ENCODE data around the gene PPID. TPM values are rescaled to one million over a fixed set of nuclear protein-coding genes. Genes with fewer than 3 reads are reported as not detected.

PPID gene
- total and polyA plus RNA-seq, 10 donors: 14.3 to 31.5 (median 18.8) TPM

DNA sequence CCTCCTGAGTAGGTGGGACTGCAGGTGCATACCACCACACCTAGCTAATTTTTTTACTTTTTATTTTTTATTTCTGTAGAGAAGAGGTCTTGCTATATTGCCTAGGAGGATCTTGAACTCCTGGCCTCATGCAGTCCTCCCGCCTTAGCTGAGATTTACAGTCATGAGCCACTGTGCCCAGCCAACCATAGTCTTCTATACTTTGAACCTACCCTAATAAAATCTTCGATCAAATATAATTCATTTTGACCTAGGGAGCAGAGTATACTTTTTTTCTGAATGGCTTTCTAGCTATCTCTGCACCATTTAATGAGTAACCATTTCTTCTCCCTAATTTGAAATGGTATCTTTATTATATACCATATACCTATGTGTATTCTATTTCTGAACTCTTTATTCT is 44.4 kb downstream of the PPID start:
- TF ChIP-seq, protein P1, sequence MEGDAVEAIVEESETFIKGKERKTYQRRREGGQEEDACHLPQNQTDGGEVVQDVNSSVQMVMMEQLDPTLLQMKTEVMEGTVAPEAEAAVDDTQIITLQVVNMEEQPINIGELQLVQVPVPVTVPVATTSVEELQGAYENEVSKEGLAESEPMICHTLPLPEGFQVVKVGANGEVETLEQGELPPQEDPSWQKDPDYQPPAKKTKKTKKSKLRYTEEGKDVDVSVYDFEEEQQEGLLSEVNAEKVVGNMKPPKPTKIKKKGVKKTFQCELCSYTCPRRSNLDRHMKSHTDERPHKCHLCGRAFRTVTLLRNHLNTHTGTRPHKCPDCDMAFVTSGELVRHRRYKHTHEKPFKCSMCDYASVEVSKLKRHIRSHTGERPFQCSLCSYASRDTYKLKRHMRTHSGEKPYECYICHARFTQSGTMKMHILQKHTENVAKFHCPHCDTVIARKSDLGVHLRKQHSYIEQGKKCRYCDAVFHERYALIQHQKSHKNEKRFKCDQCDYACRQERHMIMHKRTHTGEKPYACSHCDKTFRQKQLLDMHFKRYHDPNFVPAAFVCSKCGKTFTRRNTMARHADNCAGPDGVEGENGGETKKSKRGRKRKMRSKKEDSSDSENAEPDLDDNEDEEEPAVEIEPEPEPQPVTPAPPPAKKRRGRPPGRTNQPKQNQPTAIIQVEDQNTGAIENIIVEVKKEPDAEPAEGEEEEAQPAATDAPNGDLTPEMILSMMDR (IDR thresholded peaks at IDR 0.05 in 8 of 11, conservative IDR thresholded peaks at IDR 0.05 in 3 of 11): no peak
- TF ChIP-seq POLR2A (IDR thresholded peaks at IDR 0.05) (no peak), POLR2AphosphoS5 (IDR thresholded peaks at IDR 0.05) (no peak)
- intact Hi-C loops (cut with DNase I; ENCODE audit: low total_unique reads): no loop called here
- Histone ChIP-seq H3K4me3 (no peak overlapping the region), H3K9me3 (no peaks in the 10 kb centered on the region), H3K27me3 (replicated peaks in 1 of 7) (no peaks in the 10 kb centered on the region), H3K27ac (no peak overlapping the region), H3K36me3 (peaks cover 0 to 36% (median 10%) of the 10 kb centered on the region in 6 donors), H3K4me1 (peaks cover 0 to 9% (median 2%) of the 10 kb centered on the region in 6 donors)
- 93 to 98% (median 98%) methylated on average over 2 of the region's 2 CpGs for WGBS, 5 donors
- no peak for DNase-seq

DNA sequence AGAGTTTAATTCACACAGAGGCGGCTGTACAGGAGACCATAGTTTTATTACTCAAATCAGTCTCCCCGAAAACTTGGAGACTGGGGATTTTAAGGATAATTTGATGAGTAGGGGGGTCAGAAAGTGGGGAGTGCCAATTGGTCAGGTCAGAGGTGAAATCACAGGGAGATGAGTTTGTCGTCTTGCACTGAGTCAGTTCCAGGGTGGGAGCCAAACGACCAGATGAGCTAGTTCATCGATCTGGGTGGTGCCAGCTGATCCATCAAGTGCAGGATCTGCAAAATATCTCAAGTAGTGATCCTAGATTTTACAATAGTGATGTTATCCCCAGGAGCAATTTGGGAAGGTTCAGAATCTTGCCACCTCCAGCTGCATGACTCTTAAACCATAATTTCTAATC is 47.1 kb downstream of the PPID start:
- WGBS, 5 donors: 87 to 94% (median 90%) methylated on average over 5 of the region's 5 CpGs
- TF ChIP-seq, protein P1 (IDR thresholded peaks at IDR 0.05 in 8 of 11, conservative IDR thresholded peaks at IDR 0.05 in 3 of 11): no peak
- no peak for TF ChIP-seq POLR2AphosphoS5 (IDR thresholded peaks at IDR 0.05)
- TF ChIP-seq POLR2A (IDR thresholded peaks at IDR 0.05): no peak
- intact Hi-C loops (cut with DNase I; ENCODE audit: low total_unique reads): no loop called here
- Histone ChIP-seq H3K27me3 (replicated peaks in 1 of 7) (no peaks in the 10 kb centered on the region), H3K4me1 (peaks cover 5 to 27% (median 16%) of the 10 kb centered on the region in 6 donors), H3K36me3 (peaks cover 0 to 13% (median 0%) of the 10 kb centered on the region in 6 donors), H3K27ac (no peak overlapping the region), H3K9me3 (no peaks in the 10 kb centered on the region), H3K4me3 (no peak overlapping the region)
- no peak for DNase-seq

DNA sequence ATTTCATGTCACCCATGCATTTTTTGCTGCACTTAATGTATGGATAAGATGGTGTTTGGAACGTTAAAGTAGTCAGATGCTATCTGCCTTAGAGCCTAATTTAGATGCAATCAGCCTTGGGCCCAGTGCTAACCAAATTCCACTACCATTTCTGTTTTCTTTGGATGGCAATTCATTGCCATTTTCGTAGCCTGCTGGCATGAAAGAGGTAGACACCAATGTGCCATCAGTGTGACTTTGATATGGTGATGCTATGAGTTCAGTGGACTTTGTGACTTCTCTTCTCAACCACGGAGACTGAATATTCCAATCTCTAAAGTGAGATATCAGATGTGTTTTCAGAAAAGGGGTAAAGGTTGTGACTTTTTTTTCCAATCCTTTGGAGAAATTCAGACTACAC is 49.6 kb downstream of the PPID start:
- Histone ChIP-seq H3K9me3 (no peaks in the 10 kb centered on the region), H3K27ac (no peak overlapping the region), H3K36me3 (no peaks in the 10 kb centered on the region), H3K4me1 (peaks cover 12 to 39% (median 26%) of the 10 kb centered on the region in 6 donors), H3K27me3 (replicated peaks in 1 of 7) (no peaks in the 10 kb centered on the region), H3K4me3 (no peak overlapping the region)
- TF ChIP-seq, protein P1 (IDR thresholded peaks at IDR 0.05 in 8 of 11, conservative IDR thresholded peaks at IDR 0.05 in 3 of 11): no peak
- no peak for TF ChIP-seq POLR2AphosphoS5 (IDR thresholded peaks at IDR 0.05)
- TF ChIP-seq POLR2A (IDR thresholded peaks at IDR 0.05): no peak
- WGBS, 5 donors: 85 to 95% (median 92%) methylated on average over 3 of the region's 3 CpGs
- DNase-seq: no peak
- intact Hi-C loops (cut with DNase I; ENCODE audit: low total_unique reads): no loop called here

DNA sequence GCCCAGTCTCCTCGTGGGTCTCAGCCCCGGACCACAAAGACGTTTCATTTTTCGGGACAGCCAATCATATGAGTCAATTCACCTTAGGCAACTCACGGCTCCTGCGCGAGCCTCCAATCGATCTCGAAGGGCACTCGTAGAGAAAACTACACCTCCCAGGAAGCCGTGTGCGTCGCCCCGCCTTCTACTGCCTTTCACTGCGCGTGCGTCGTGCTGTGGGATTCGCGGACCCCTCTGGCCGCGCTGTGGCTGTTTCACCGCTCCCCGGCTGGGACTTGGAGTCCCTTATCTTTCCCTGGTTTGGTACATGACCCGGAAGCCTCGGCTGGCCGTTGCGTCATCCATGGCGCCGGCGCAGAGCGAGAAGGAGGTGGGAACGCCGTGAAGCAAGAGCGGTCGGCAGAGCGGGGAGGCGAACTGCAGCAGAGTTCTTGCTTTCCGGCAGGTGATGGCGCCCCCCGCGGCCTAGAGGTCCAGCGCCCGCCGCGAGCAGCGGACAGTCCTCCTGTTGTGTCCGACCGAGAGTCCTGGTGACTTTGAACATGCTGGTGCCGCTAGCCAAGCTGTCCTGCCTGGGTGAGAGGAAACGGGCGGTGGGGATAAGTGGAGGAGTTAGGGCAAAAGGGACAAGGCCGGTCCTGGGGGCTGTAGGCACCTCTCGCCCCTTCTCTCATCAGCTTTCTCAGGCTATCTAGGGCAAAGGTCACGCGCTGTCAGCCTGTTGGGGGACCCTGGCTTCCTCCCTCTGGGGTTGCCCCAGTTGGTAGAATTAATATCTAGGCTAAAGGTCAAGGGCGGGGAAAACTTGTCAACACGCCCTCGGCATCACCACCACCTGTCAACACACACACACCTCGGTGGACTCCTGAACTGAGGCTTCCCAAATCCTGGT is 51.0 kb downstream of the PPID start, which contains the start of gene ETFDH:
Gene ETFDH (plus strand): TSS at position 382 of the 892 bp plus-strand sequence. CDS start 161 bp downstream, at position 543.
- H3K4me3 ChIP-seq: peak within 1 kb of the TSS; percentile 78 to 94 (median 91)
- no peaks in the 10 kb centered on the region for H3K36me3 ChIP-seq
- peaks cover 12 to 46% (median 26%) of the 10 kb centered on the region in 6 donors for H3K4me1 ChIP-seq
- no peaks in the 10 kb centered on the region for H3K27me3 ChIP-seq (replicated peaks in 1 of 7)
- WGBS, 5 donors: 0% methylated on average over 41 to 60 of the region's 60 CpGs
- DNase-seq: peak; percentile 100
- intact Hi-C loops (cut with DNase I; ENCODE audit: low total_unique reads): no loop called here
- peak within 1 kb of the TSS; percentile 93 to 99 (median 94) for H3K27ac ChIP-seq
- H3K9me3 ChIP-seq: no peaks in the 10 kb centered on the region
- TF ChIP-seq POLR2AphosphoS5 (IDR thresholded peaks at IDR 0.05) (peak; percentile 96 to 98 (median 98)), POLR2A (IDR thresholded peaks at IDR 0.05) (peak in 2 of 3 donors; percentile 71 to 75)
- TF ChIP-seq, protein P1 (IDR thresholded peaks at IDR 0.05 in 8 of 11, conservative IDR thresholded peaks at IDR 0.05 in 3 of 11): peak; percentile 66 to 83 (median 77)
